OCI-LY7 (cell line): ENCODE measurements around the gene XRCC5. TPM values are rescaled to one million over a fixed set of nuclear protein-coding genes. Genes with fewer than 3 reads are reported as not detected.

Experiments
- BruUV-seq: library from RNA; stranded (reverse); fragments of 400-500 nt; replicated peaks from 2 replicates; lab custom pipeline; 2021; lab: Mats Ljungman, UMichigan
- CTCF ChIA-PET: fragments of 300-600 bp; sonication (Branson Sonifier 250); formaldehyde crosslinking; loops from one replicate; lab custom pipeline; 2022; ENCODE audit warnings: antibody characterized with exemption; ENCODE audit not compliant: unreplicated experiment; lab: Charles Lee
- POLR2A ChIA-PET: fragments of 300-600 bp; sonication (Branson Sonifier 250); formaldehyde crosslinking; loops from one replicate; lab custom pipeline; 2022; ENCODE audit warnings: antibody characterized with exemption; lab: Charles Lee
- DNase-seq: peaks from one replicate; pipeline ENCODE4 v3.0.0-alpha.2; 2015; ENCODE audit warnings: low spot score
- H2AFZ ChIP-seq: fragments of 200-600 bp; sonication (generic), shearing (Covaris generic); 2 replicates; pipeline ENCODE4 v1.6.1; 2014; ENCODE audit warnings: mild to moderate bottlenecking, antibody characterized with exemption, low read length, moderate library complexity
- H3K27ac ChIP-seq: fragments of 200-600 bp; sonication (generic); 2 replicates; pipeline ENCODE4 v1.5.1; 2014; ENCODE audit warnings: mixed run types, low read depth, mild to moderate bottlenecking, moderate library complexity, low read length, inconsistent platforms; ENCODE audit not compliant: poor library complexity, severe bottlenecking
- H3K36me3 ChIP-seq: fragments of 200-600 bp; sonication (generic); 2 replicates; pipeline ENCODE4 v1.6.1; 2014; ENCODE audit warnings: mild to moderate bottlenecking, antibody characterized with exemption, low read length, moderate library complexity, mixed read lengths; ENCODE audit not compliant: insufficient read depth
- H3K4me1 ChIP-seq: fragments of 200-600 bp; sonication (generic); 2 replicates; pipeline ENCODE4 v1.5.1; 2014; ENCODE audit warnings: mild to moderate bottlenecking, low read length; ENCODE audit not compliant: insufficient read depth, poor library complexity, severe bottlenecking
- H3K4me2 ChIP-seq: fragments of 200-600 bp; sonication (generic); 2 replicates; pipeline ENCODE4 v1.6.1; 2014; ENCODE audit warnings: mild to moderate bottlenecking, low read length
- H3K4me3 ChIP-seq: fragments of 200-600 bp; sonication (generic); 2 replicates; pipeline ENCODE4 v1.5.1; 2014; ENCODE audit warnings: mild to moderate bottlenecking, low read depth, low read length; ENCODE audit not compliant: poor library complexity, severe bottlenecking
- H3K79me2 ChIP-seq: fragments of 200-600 bp; sonication (generic); 2 replicates; pipeline ENCODE4 v1.6.1; 2016; ENCODE audit warnings: low read depth, mild to moderate bottlenecking, low read length, moderate library complexity, mixed read lengths; ENCODE audit not compliant: insufficient read depth
- H3K9me2 ChIP-seq: fragments of 200-600 bp; sonication (generic); 2 replicates; pipeline ENCODE4 v1.6.1; 2016; ENCODE audit warnings: mild to moderate bottlenecking, low read length, mixed read lengths; ENCODE audit not compliant: insufficient read depth
- H3K9me3 ChIP-seq: fragments of 200-600 bp; sonication (generic); 2 replicates; pipeline ENCODE4 v1.6.1; 2014; ENCODE audit warnings: mild to moderate bottlenecking, mixed run types, low read length, mixed read lengths
- H4K20me1 ChIP-seq: fragments of 200-600 bp; sonication (generic); 2 replicates; pipeline ENCODE4 v1.6.1; 2014; ENCODE audit warnings: mild to moderate bottlenecking, antibody characterized with exemption, low read length, moderate library complexity, mixed read lengths; ENCODE audit not compliant: insufficient read depth
- EZH2phosphoT487 ChIP-seq: fragments of 200-600 bp; sonication (generic); IDR thresholded peaks from 2 replicates; pipeline ENCODE4 v1.6.1; 2018; ENCODE audit warnings: low read depth, borderline replicate concordance, mild to moderate bottlenecking, mixed run types, antibody characterized with exemption, low read length, moderate library complexity, mixed read lengths
- intact Hi-C: fragments of 100-400 bp; cut with micrococcal nuclease; formaldehyde crosslinking; loops from one replicate; pipeline ENCODE4 v1.10.0; 2022; ENCODE audit not compliant: unreplicated experiment
- total RNA-seq, 2 experiments: library from RNA; depleted of rRNA in 1 of 2; stranded (reverse); fragments of >200 nt in 1 of 2; shearing (Covaris generic) in 1 of 2; gene quantifications; 2 replicates each; pipeline ENCODE4 v1.2.3, GENCODE V29; 2014 to 2022
- TF ChIP-seq, protein P1 (sequence below): fragments of 200-600 bp; sonication (generic); conservative IDR thresholded peaks from 2 replicates; pipeline ENCODE4 v1.5.1; 2014; ENCODE audit warnings: mild to moderate bottlenecking, antibody characterized with exemption, low read length, moderate library complexity, mixed read lengths

Gene XRCC5
- total RNA-seq, 2 experiments from 2014 or later, result 174 to 344 TPM

DNA sequence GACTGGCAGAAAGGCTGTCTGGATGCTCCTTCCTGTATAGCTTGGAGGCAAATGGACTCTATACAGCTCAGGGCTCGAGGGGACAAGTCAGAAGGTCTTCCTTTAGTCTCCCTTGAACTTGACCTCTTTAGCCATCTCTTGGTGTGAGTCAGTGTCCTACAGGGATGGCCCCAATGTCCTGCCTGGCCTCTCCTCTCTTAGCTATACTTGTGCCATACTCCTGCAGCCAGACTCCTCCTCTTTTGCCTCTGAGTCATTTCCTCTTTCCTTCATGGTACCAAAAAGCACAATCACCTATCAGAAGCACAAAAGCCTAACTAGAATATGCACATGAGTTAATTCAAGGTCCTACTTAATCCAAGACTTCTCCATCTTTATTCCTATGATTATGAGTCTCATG lies 112.7 kb downstream of the XRCC5 start:
- intact Hi-C loops, result loop anchor here (10.0 kb wide), 1 partner anchor 443 kb away; no protein-coding TSS in a partner anchor
- peaks cover 7% of the 10 kb centered on the region; the same call in 1 of the 2 replicates for H3K36me3 ChIP-seq
- H4K20me1 ChIP-seq, result no peaks in the 10 kb centered on the region
- no peak overlapping the region for H3K4me3 ChIP-seq
- no TSS peak for BruUV-seq
- no peak for DNase-seq
- H2AFZ ChIP-seq, result no peak overlapping the region
- ChIA-PET CTCF (interaction anchor here (0.6 kb wide), 1 partner anchor 319 kb away, joined by 4 read pairs; no protein-coding TSS in a partner anchor), POLR2A (interaction anchor here (0.5 to 1.5 kb wide), 3 partner anchors 10 to 191 kb away, joined by 3 read pairs; no protein-coding TSS in a partner anchor)
- H3K9me2 ChIP-seq, result no peaks in the 10 kb centered on the region
- peaks cover 16% of the 10 kb centered on the region for H3K4me1 ChIP-seq
- TF ChIP-seq EZH2phosphoT487, result no peak
- TF ChIP-seq, protein P1, sequence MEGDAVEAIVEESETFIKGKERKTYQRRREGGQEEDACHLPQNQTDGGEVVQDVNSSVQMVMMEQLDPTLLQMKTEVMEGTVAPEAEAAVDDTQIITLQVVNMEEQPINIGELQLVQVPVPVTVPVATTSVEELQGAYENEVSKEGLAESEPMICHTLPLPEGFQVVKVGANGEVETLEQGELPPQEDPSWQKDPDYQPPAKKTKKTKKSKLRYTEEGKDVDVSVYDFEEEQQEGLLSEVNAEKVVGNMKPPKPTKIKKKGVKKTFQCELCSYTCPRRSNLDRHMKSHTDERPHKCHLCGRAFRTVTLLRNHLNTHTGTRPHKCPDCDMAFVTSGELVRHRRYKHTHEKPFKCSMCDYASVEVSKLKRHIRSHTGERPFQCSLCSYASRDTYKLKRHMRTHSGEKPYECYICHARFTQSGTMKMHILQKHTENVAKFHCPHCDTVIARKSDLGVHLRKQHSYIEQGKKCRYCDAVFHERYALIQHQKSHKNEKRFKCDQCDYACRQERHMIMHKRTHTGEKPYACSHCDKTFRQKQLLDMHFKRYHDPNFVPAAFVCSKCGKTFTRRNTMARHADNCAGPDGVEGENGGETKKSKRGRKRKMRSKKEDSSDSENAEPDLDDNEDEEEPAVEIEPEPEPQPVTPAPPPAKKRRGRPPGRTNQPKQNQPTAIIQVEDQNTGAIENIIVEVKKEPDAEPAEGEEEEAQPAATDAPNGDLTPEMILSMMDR, result no peak
- H3K9me3 ChIP-seq, result no peaks in the 10 kb centered on the region
- H3K27ac ChIP-seq, result no peak overlapping the region
- H3K4me2 ChIP-seq, result no peak overlapping the region
- H3K79me2 ChIP-seq, result no peaks in the 10 kb centered on the region

DNA sequence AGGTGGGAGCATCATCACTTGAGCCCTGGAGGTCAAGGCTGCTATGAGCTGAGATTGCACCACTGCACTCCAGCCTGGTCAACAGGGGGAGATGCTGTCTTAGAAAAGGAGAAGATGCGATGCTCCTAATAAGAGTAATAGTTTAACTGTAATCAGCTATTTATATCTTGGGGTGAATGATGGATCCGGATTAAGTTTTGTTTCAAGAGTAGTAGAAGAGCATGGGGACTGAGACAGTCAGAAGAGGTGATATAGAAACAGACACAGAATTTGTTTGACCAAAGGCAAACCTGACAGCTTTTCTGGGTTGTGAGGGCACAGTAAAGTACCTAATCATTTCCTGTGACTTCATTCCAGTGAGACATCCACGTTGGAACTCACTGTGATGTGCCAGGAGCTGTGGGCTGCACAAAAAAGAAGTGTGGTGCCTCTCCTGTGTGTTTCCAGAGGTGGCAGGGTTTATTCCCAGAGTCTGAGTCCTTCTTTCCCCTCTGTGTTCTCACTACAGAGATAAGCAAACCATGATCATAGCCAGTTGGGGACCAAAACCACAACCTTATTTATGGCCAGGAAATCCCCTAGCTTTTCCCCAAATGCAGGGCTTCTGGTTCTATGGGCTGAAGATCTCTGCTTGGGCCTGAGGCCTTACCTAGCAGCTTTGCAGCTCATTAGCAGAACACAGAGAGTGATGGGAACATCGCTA lies 113.7 kb downstream of the XRCC5 start:
- Histone ChIP-seq H3K9me3 (no peaks in the 10 kb centered on the region), H4K20me1 (no peaks in the 10 kb centered on the region), H3K9me2 (no peaks in the 10 kb centered on the region), H3K4me3 (no peak overlapping the region), H3K4me1 (peaks cover 7% of the 10 kb centered on the region), H2AFZ (no peak overlapping the region), H3K36me3 (peaks cover 7% of the 10 kb centered on the region; the same call in 1 of the 2 replicates), H3K27ac (no peak overlapping the region), H3K4me2 (no peak overlapping the region), H3K79me2 (no peaks in the 10 kb centered on the region)
- intact Hi-C loops, result loop anchor here (10.0 kb wide), 1 partner anchor 442 kb away; no protein-coding TSS in a partner anchor
- no TSS peak for BruUV-seq
- ChIA-PET CTCF (no interaction called here), POLR2A (interaction anchor here (0.5 to 1.1 kb wide), 3 partner anchors 28 to 166 kb away, joined by 3 to 9 read pairs (median 7); no protein-coding TSS in a partner anchor)
- DNase-seq, result peak; percentile 13
- no peak for TF ChIP-seq EZH2phosphoT487
- TF ChIP-seq, protein P1, result peak; percentile 63

GRCh38 chr2:216224388-216224787 lies 115.2 kb downstream of the XRCC5 start:
- H3K4me1 ChIP-seq, result peaks cover 7% of the 10 kb centered on the region
- ChIA-PET CTCF (no interaction called here), POLR2A (no interaction called here)
- no peak overlapping the region for H3K4me2 ChIP-seq
- no peaks in the 10 kb centered on the region for H4K20me1 ChIP-seq
- TF ChIP-seq EZH2phosphoT487, result no peak
- TF ChIP-seq, protein P1, result no peak
- no peak for DNase-seq
- H3K36me3 ChIP-seq, result no peaks in the 10 kb centered on the region
- no peaks in the 10 kb centered on the region for H3K79me2 ChIP-seq
- no peaks in the 10 kb centered on the region for H3K9me2 ChIP-seq
- H3K9me3 ChIP-seq, result no peaks in the 10 kb centered on the region
- BruUV-seq, result no TSS peak
- no peak overlapping the region for H3K27ac ChIP-seq
- H3K4me3 ChIP-seq, result no peak overlapping the region
- H2AFZ ChIP-seq, result no peak overlapping the region
- intact Hi-C loops, result loop anchor here (10.0 kb wide), 1 partner anchor 440 kb away; no protein-coding TSS in a partner anchor
